PFSK-1 (cell line): ENCODE measurements around the gene ACADSB. TPM values are rescaled to one million over a fixed set of nuclear protein-coding genes. Genes with fewer than 3 reads are reported as not detected.

ENCODE experiments used
- FOXP2 ChIP-seq: optimal IDR thresholded peaks from 2 replicates; pipeline ENCODE3; 2011; ENCODE audit warnings: borderline replicate concordance, control low read depth, inconsistent platforms; ENCODE audit not compliant: insufficient read depth; ENCODE audit errors: extremely low read length, extremely low read depth
- POLR2AphosphoS5 ChIP-seq: IDR thresholded peaks from 2 replicates; pipeline ENCODE4 v1.6.1; 2012; ENCODE audit warnings: low read depth, mild to moderate bottlenecking, control low read depth, low read length, moderate library complexity
- SIN3A ChIP-seq: IDR thresholded peaks from 2 replicates; pipeline ENCODE4 v1.6.1; 2012; ENCODE audit warnings: mild to moderate bottlenecking, low read length, moderate library complexity, borderline replicate concordance; ENCODE audit not compliant: insufficient read depth
- TAF1 ChIP-seq: IDR thresholded peaks from 2 replicates; pipeline ENCODE4 v1.6.1; 2012; ENCODE audit warnings: low read length, control low read depth, borderline replicate concordance; ENCODE audit not compliant: insufficient read depth
- polyA plus RNA-seq: library from polyadenylated mRNA; unstranded; fragments of >200 nt; gene quantifications from one replicate; pipeline ENCODE4 v1.2.1, GENCODE V29; 2012; ENCODE audit warnings: low read depth, missing spikeins; ENCODE audit not compliant: insufficient read length
- TF ChIP-seq, protein P1 (sequence below), 2 experiments: IDR thresholded peaks; 2 replicates each; pipeline versions ENCODE4 v1.6.1 to v1.8.0; 2011 to 2012; ENCODE audit warnings: low read depth in 2 of 2, low read length in 2 of 2, control low read depth in 1 of 2, inconsistent platforms in 1 of 2, mild to moderate bottlenecking in 1 of 2, moderate library complexity in 1 of 2; ENCODE audit not compliant: insufficient read depth in 1 of 2

Gene ACADSB
- 2.7 TPM for polyA plus RNA-seq

DNA sequence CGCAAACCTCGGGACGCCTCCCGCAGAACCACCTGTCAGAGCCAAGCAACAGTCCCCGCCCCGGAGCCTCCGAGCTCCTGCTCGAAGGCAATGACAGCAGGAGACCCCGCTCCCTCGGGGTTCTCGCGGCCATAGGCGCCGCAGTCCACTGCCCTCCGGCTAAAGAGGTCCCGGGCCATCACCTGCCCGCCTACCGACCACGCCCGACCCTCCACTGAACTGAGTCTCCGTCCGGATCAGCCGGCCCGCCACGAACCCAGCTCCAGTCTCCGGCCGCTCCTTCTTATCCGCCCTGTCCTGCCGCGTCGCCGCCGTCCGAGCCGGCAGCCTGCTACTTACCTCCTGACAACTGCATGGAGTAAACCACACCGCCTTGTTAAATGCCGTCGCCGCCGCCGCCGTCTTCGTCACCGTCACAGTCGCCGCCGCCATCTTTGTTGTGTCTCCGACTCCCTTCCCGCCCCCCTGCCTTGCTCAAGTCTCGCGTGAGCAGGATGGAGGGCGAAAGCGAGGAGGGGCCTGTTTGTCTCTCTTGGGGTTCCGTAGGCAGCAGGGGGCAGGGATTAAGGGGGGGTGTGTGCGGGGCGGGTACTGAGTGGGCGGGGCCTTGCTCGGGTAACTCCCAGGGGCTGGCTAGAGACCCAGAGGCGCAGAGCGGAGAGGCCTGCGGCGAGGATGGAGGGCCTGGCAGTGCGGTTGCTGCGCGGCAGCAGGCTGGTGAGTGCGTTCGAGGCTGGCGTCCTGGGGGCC, at the start of gene ACADSB, which contains the start of gene IKZF5:
ACADSB (plus strand) TSS at position 652 of the 750 bp plus-strand sequence; CDS start at position 676, 24 bp downstream.
IKZF5 (minus strand) TSS at position 441 of the 750 bp plus-strand sequence. CDS start 10,170 bp downstream, outside the sequence.
- TF ChIP-seq TAF1 = peak; percentile 76; the same call in 1 of the 2 replicates
- TF ChIP-seq POLR2AphosphoS5 = peak; percentile 64; the same call in 1 of the 2 replicates
- peak; percentile 84 for TF ChIP-seq FOXP2
- TF ChIP-seq SIN3A = 0 out of 2 replicates have a peak, but pooled peaks have one; percentile 64
- TF ChIP-seq, protein P1, sequence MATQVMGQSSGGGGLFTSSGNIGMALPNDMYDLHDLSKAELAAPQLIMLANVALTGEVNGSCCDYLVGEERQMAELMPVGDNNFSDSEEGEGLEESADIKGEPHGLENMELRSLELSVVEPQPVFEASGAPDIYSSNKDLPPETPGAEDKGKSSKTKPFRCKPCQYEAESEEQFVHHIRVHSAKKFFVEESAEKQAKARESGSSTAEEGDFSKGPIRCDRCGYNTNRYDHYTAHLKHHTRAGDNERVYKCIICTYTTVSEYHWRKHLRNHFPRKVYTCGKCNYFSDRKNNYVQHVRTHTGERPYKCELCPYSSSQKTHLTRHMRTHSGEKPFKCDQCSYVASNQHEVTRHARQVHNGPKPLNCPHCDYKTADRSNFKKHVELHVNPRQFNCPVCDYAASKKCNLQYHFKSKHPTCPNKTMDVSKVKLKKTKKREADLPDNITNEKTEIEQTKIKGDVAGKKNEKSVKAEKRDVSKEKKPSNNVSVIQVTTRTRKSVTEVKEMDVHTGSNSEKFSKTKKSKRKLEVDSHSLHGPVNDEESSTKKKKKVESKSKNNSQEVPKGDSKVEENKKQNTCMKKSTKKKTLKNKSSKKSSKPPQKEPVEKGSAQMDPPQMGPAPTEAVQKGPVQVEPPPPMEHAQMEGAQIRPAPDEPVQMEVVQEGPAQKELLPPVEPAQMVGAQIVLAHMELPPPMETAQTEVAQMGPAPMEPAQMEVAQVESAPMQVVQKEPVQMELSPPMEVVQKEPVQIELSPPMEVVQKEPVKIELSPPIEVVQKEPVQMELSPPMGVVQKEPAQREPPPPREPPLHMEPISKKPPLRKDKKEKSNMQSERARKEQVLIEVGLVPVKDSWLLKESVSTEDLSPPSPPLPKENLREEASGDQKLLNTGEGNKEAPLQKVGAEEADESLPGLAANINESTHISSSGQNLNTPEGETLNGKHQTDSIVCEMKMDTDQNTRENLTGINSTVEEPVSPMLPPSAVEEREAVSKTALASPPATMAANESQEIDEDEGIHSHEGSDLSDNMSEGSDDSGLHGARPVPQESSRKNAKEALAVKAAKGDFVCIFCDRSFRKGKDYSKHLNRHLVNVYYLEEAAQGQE (IDR thresholded peaks at IDR 0.05; ENCODE audit: insufficient read depth in 1 of 2, low read depth in 2 of 2, low read length in 2 of 2) = no peak

DNA sequence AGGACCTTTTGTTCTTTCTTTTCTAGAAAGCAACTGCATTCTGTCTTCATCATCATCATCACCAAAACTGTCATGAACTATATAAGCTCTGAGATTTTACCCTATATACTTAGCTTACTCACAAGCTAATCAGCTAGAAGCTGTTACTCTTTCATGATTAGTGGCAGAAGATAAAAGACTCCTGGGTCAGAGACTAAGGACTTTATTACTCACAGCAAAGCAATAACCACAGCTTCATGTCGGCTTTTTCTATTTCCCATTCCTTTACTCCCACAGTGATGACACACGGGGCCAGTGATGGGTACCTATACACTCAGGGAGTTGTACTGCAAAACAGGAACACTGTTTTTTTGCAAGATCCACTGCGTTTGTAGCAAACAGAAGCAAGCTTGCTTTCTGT, 46.4 kb upstream of the ACADSB start:
- TF ChIP-seq, protein P1 (IDR thresholded peaks at IDR 0.05; ENCODE audit: insufficient read depth in 1 of 2, low read depth in 2 of 2, low read length in 2 of 2) = no peak
- TF ChIP-seq FOXP2 (no peak), TAF1 (no peak), SIN3A (no peak), POLR2AphosphoS5 (no peak)

DNA sequence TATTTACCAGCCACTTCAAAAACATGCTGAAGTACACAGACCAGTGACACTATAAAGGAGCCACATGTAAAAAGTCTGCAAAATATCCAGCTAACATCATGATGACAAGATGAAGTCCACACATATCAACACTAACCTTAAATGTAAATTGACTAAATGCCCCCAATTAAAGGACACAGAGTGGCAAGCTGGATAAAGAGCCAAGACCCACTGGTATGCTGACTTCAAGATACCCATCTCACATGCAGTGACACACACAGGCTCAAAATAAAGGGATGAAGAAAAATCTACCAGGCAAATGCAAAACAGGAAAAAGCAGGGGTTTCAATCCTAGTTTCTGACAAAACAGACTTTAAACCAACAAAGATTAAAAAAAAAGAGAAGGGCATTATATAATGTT, 41.9 kb upstream of the ACADSB start:
- TF ChIP-seq, protein P1 (IDR thresholded peaks at IDR 0.05; ENCODE audit: insufficient read depth in 1 of 2, low read depth in 2 of 2, low read length in 2 of 2) = no peak
- no peak for TF ChIP-seq SIN3A
- TF ChIP-seq POLR2AphosphoS5 = no peak
- TF ChIP-seq FOXP2 = no peak

DNA sequence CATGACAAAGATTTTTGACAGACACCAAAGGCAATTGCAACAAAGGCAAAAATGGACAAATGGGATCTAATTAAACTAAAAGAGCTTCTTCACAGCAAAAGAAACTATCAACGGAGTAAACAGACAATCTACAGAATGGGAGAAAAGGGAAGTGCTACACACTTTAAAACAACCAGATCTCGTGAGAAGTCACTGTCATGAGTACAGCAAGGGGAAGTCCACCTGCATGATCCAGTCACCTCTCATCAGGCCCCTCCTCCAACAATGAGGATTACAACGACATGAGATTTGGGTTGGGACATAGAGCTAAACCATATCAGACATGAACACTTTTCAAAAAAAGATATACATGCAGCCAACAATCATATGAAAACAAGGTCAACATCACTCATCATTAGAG, 40.1 kb upstream of the ACADSB start:
- no peak for TF ChIP-seq SIN3A

DNA sequence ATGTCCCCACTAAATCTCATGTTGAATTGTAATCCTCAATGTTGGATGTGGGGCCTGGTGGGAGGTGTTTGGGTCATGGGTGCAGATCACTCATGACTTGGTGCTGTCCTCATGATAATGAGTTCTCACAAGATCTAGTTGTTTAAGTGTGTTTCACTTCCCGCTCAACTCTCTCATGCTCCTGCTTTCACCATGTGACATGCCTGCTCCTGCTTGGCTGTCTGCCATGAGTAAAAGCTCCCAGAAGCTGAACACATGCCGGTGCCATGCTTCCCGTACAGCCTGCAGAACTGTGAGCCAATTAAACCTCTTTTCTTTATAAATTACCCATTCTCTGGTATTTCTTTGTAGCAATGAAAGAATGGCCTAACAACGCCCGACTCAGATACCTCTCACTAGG, 34.8 kb upstream of the ACADSB start:
- no peak for TF ChIP-seq FOXP2
- TF ChIP-seq POLR2AphosphoS5 = no peak
- TF ChIP-seq TAF1 = no peak

DNA sequence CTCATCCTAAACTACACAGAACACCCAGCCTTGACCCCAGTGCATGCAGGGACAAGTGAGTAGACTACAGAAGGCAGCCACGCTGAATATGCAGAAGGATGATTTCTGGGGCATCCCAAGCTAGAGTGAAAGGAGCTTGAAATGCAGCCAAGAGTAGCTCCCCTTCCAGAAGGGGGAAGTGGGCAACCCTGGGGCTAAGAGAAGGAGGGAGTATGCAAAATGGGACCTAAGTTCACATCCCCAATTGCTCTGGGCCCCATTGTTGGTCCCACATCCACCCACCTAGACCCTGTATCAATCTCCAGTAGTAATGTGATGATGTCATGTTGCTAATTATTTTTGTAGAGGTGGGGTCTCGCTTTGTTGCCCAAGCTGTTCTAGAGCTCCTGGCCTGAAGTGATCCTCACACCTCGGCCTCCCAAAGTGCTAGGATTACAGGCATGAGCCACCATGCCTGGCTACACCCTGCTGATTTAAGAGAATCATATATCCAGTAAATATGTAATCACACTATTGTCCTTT, 34.2 kb upstream of the ACADSB start:
- TF ChIP-seq TAF1 (no peak), FOXP2 (no peak), POLR2AphosphoS5 (no peak), SIN3A (no peak)
- TF ChIP-seq, protein P1 (IDR thresholded peaks at IDR 0.05; ENCODE audit: insufficient read depth in 1 of 2, low read depth in 2 of 2, low read length in 2 of 2) = no peak
